HCT116 (cell line): ENCODE data around the gene MRPS2. TPM values are rescaled to one million over a fixed set of nuclear protein-coding genes. Genes with fewer than 3 reads are reported as not detected.

Source experiments
- ATAC-seq: fragments of 200-7000 bp; cut with Tn5 transposase; 2 replicates; pipeline ENCODE4 v1.9.1; 2020; ENCODE audit warnings: mild to moderate bottlenecking, moderate library complexity
- BruUV-seq: library from RNA; stranded (reverse); fragments of 400-500 nt; replicated peaks from 2 replicates; lab custom pipeline; 2021; lab: Mats Ljungman, UMichigan
- CTCF ChIA-PET: fragments of 300-600 bp; sonication (Branson Sonifier 250); formaldehyde crosslinking; loops from one replicate; lab custom pipeline; 2021; ENCODE audit warnings: antibody characterized with exemption; lab: Charles Lee
- POLR2A ChIA-PET: fragments of 300-600, 350-600 bp; sonication (Branson Sonifier 250); formaldehyde crosslinking; loops from one replicate; lab custom pipeline; 2021; ENCODE audit warnings: antibody characterized with exemption; lab: Charles Lee
- RAD21 ChIA-PET, 2 experiments: fragments of 300-600 bp; sonication (Branson Sonifier 250); formaldehyde crosslinking; loops; one replicate each; lab custom pipeline; 2023; ENCODE audit warnings: low total read pairs in 2 of 2; ENCODE audit not compliant: uncharacterized antibody in 2 of 2, unreplicated experiment in 2 of 2, low non-redundant PET in 1 of 2; lab: Charles Lee
- DNase-seq: peaks from one replicate; pipeline ENCODE4 v3.0.0-alpha.2; 2010; ENCODE audit warnings: low read depth, low spot score
- H2AFZ ChIP-seq: fragments of 200-600 bp; shearing (Covaris generic), sonication (generic); 2 replicates; pipeline ENCODE4 v1.6.1; 2017; ENCODE audit warnings: low read depth, mixed run types, mixed read lengths, antibody characterized with exemption, low read length; ENCODE audit not compliant: poor library complexity, severe bottlenecking
- H3K27ac ChIP-seq: 2 replicates; pipeline ENCODE4 v1.5.1; 2012; ENCODE audit warnings: low read depth, low read length
- H3K27me3 ChIP-seq: fragments of 200-600 bp; sonication (generic); 2 replicates; pipeline ENCODE4 v1.6.1; 2016; ENCODE audit warnings: mixed run types, low read length, mixed read lengths; ENCODE audit not compliant: insufficient read depth
- H3K36me3 ChIP-seq, 2 experiments: fragments of 200-500 bp in 1 of 2; fragments of 200-600 bp in 1 of 2; sonication (Bioruptor generic) in 1 of 2; sonication (generic) in 1 of 2; 2 replicates each; pipeline versions ENCODE4 v1.5.1 to v1.6.1; 2014 to 2016; ENCODE audit warnings: low read length in 2 of 2, inconsistent platforms in 1 of 2, mixed read lengths in 1 of 2, mixed run types in 1 of 2; ENCODE audit not compliant: insufficient read depth in 2 of 2, control insufficient read depth in 1 of 2
- H3K4me1 ChIP-seq, 2 experiments: fragments of 200-600 bp in 1 of 2; sonication (generic) in 1 of 2; 2 replicates each; pipeline versions ENCODE4 v1.5.1 to v1.6.1; 2012 to 2017; ENCODE audit warnings: low read length in 2 of 2, inconsistent platforms in 1 of 2, mild to moderate bottlenecking in 1 of 2, mixed read lengths in 1 of 2, mixed run types in 1 of 2, moderate library complexity in 1 of 2; ENCODE audit not compliant: insufficient read depth in 2 of 2, control insufficient read depth in 1 of 2
- H3K4me2 ChIP-seq: fragments of 200-600 bp; sonication (generic); 2 replicates; pipeline ENCODE4 v1.6.1; 2017; ENCODE audit warnings: mixed run types, low read length, mixed read lengths
- H3K4me3 ChIP-seq, 2 experiments: fragments of 200-600 bp in 1 of 2; sonication (generic) in 1 of 2; replicated peaks in 1 of 2; 2 replicates each; pipeline ENCODE4 v1.5.1; 2011 to 2016; ENCODE audit warnings: low read length in 2 of 2, control low read depth in 1 of 2, low read depth in 1 of 2, mild to moderate bottlenecking in 1 of 2, mixed read lengths in 1 of 2, mixed run types in 1 of 2
- H3K79me2 ChIP-seq: fragments of 200-600 bp; sonication (generic); 2 replicates; pipeline ENCODE4 v1.6.1; 2017; ENCODE audit warnings: mild to moderate bottlenecking, mixed run types, low read length, moderate library complexity, mixed read lengths; ENCODE audit not compliant: insufficient read depth
- H3K9ac ChIP-seq: fragments of 200-600 bp; sonication (generic); 2 replicates; pipeline ENCODE4 v1.6.1; 2016; ENCODE audit warnings: low read length, mixed read lengths
- H3K9me2 ChIP-seq: fragments of 200-600 bp; sonication (generic), shearing (Covaris generic); 2 replicates; pipeline ENCODE4 v1.6.1; 2017; ENCODE audit warnings: mixed run types, mild to moderate bottlenecking, moderate library complexity; ENCODE audit not compliant: insufficient read depth
- H3K9me3 ChIP-seq, 2 experiments: fragments of 200-500 bp in 1 of 2; fragments of 200-600 bp in 1 of 2; sonication (Bioruptor generic) in 1 of 2; sonication (generic) in 1 of 2; 2 replicates each; pipeline ENCODE4 v1.6.1; 2014 to 2017; ENCODE audit warnings: low read length in 2 of 2, mixed read lengths in 2 of 2, inconsistent platforms in 1 of 2, low read depth in 1 of 2, mild to moderate bottlenecking in 1 of 2, mixed run types in 1 of 2, moderate library complexity in 1 of 2; ENCODE audit not compliant: control insufficient read depth in 1 of 2, insufficient read depth in 1 of 2
- H4K20me1 ChIP-seq: fragments of 200-600 bp; sonication (generic), shearing (Covaris generic); 2 replicates; pipeline ENCODE4 v1.6.1; 2017; ENCODE audit warnings: mixed run types, mild to moderate bottlenecking, moderate library complexity; ENCODE audit not compliant: insufficient read depth
- ATF3 ChIP-seq: IDR thresholded peaks from 2 replicates; pipeline ENCODE4 v1.6.1; 2012
- CEBPB ChIP-seq: IDR thresholded peaks from 2 replicates; pipeline ENCODE4 v1.6.1; 2012; ENCODE audit warnings: low read depth
- CTCF ChIP-seq, 3 experiments: fragments of 200-600 bp in 1 of 3; sonication (generic) in 1 of 3; IDR thresholded peaks in 2 of 3; conservative IDR thresholded peaks in 1 of 3; 2 replicates each; pipeline ENCODE4 v1.5.1; 2012 to 2017; ENCODE audit warnings: low read depth in 2 of 3, low read length in 2 of 3, antibody characterized with exemption in 1 of 3, borderline replicate concordance in 1 of 3, control low read depth in 1 of 3, mild to moderate bottlenecking in 1 of 3, mixed read lengths in 1 of 3, mixed run types in 1 of 3, moderate library complexity in 1 of 3; ENCODE audit not compliant: insufficient read depth in 1 of 3
- EGR1 ChIP-seq: IDR thresholded peaks from 2 replicates; pipeline ENCODE4 v1.6.1; 2012; ENCODE audit warnings: low read depth
- ELF1 ChIP-seq: IDR thresholded peaks from 2 replicates; pipeline ENCODE4 v1.6.1; 2012; ENCODE audit warnings: low read depth, borderline replicate concordance
- EZH2 ChIP-seq: fragments of 200-600 bp; sonication (generic); IDR thresholded peaks from 2 replicates; pipeline ENCODE4 v1.6.1; 2017; ENCODE audit warnings: antibody characterized with exemption, mixed run types
- EZH2phosphoT487 ChIP-seq: fragments of 200-600 bp; IDR thresholded peaks from 2 replicates; pipeline ENCODE4 v1.6.1; 2018; ENCODE audit warnings: antibody characterized with exemption, borderline replicate concordance
- FOSL1 ChIP-seq: IDR thresholded peaks from 2 replicates; pipeline ENCODE4 v1.6.1; 2012; ENCODE audit warnings: low read depth
- MAX ChIP-seq: IDR thresholded peaks from 2 replicates; pipeline ENCODE4 v1.6.1; 2012
- POLR2AphosphoS5 ChIP-seq: IDR thresholded peaks from 2 replicates; pipeline ENCODE4 v1.6.1; 2011; ENCODE audit warnings: mild to moderate bottlenecking, low read depth, low read length, moderate library complexity
- RAD21 ChIP-seq: IDR thresholded peaks from 2 replicates; pipeline ENCODE4 v1.6.1; 2012; ENCODE audit warnings: low read depth, mild to moderate bottlenecking
- SIN3A ChIP-seq: IDR thresholded peaks from 2 replicates; pipeline ENCODE4 v1.6.1; 2012; ENCODE audit warnings: low read depth
- SP1 ChIP-seq: IDR thresholded peaks from 2 replicates; pipeline ENCODE4 v1.6.1; 2012; ENCODE audit warnings: low read depth
- SRF ChIP-seq: IDR thresholded peaks from 2 replicates; pipeline ENCODE4 v1.6.1; 2012; ENCODE audit warnings: low read depth
- TCF7L2 ChIP-seq: IDR thresholded peaks from 2 replicates; pipeline ENCODE4 v1.7.0; 2011; ENCODE audit warnings: borderline replicate concordance, inconsistent platforms; ENCODE audit not compliant: insufficient read depth, insufficient read length; ENCODE audit errors: extremely low read depth
- YY1 ChIP-seq: IDR thresholded peaks from 2 replicates; pipeline ENCODE4 v1.6.1; 2011; ENCODE audit warnings: low read length, low read depth, moderate library complexity, mild to moderate bottlenecking; ENCODE audit not compliant: insufficient replicate concordance; ENCODE audit errors: extremely low read depth
- ZBTB33 ChIP-seq: IDR thresholded peaks from 2 replicates; pipeline ENCODE4 v1.6.1; 2011; ENCODE audit warnings: mild to moderate bottlenecking, low read length, moderate library complexity; ENCODE audit not compliant: insufficient replicate concordance; ENCODE audit errors: extremely low read depth
- ZFX ChIP-seq: fragments of 450-650 bp; IDR thresholded peaks from 2 replicates; pipeline ENCODE4 v1.6.1; 2017
- ZNF274 ChIP-seq: fragments of 200-500 bp; sonication (Bioruptor generic); IDR thresholded peaks from 2 replicates; pipeline ENCODE4 v1.6.1; 2014; ENCODE audit warnings: mild to moderate bottlenecking, low read depth, low read length, inconsistent platforms
- intact Hi-C: fragments of 100-400 bp; cut with micrococcal nuclease; formaldehyde crosslinking; loops from 2 replicates; pipeline ENCODE4 v1.10.0; 2022
- total RNA-seq: library from RNA; stranded (reverse); gene quantifications from one replicate; pipeline ENCODE4 v1.2.1, GENCODE V29; 2021; ENCODE audit not compliant: unreplicated experiment

Gene MRPS2
- total RNA-seq, 1 experiment from 2014 or later: 85.1 TPM

- DNase-seq (no peak), ATAC-seq (no peak)
- RAD21 ChIA-PET: no interaction called here
- Histone ChIP-seq H3K4me1 (peaks cover 7 to 22% of the 10 kb centered on the region in 2 experiments; a peak in 3 of 4 replicates), H3K36me3 (peaks cover 4 to 31% of the 10 kb centered on the region in 2 experiments; a peak in 3 of 4 replicates), H3K27ac (no peak overlapping the region), H3K9me3 (no peaks in the 10 kb centered on the region), H3K4me2 (no peak overlapping the region), H3K9ac (no peak overlapping the region), H3K4me3 (no peak overlapping the region), H3K79me2 (peaks cover 19% of the 10 kb centered on the region), H2AFZ (no peak overlapping the region), H4K20me1 (no peaks in the 10 kb centered on the region), H3K9me2 (no peaks in the 10 kb centered on the region), H3K27me3 (no peaks in the 10 kb centered on the region)
- POLR2A ChIA-PET: no interaction called here
- CTCF ChIA-PET: interaction anchor here (1.4 kb wide), 1 partner anchor 10 kb away, joined by 3 read pairs; no protein-coding TSS in a partner anchor
- no peak for TF ChIP-seq EZH2
- TF ChIP-seq EGR1: no peak
- no peak for TF ChIP-seq POLR2AphosphoS5
- no peak for TF ChIP-seq TCF7L2
- no peak for TF ChIP-seq MAX
- no peak for TF ChIP-seq ZBTB33
- TF ChIP-seq SIN3A: no peak
- TF ChIP-seq RAD21: no peak
- no peak for TF ChIP-seq ATF3
- TF ChIP-seq CTCF (IDR thresholded peaks at IDR 0.05 in 2 of 3, conservative IDR thresholded peaks at IDR 0.05 in 1 of 3; ENCODE audit: borderline replicate concordance in 1 of 3, insufficient read depth in 1 of 3, low read depth in 2 of 3, low read length in 2 of 3): no peak
- no peak for TF ChIP-seq ZNF274
- no peak for TF ChIP-seq YY1
- TF ChIP-seq SRF: no peak
- no peak for TF ChIP-seq FOSL1
- TF ChIP-seq SP1: no peak
- no peak for TF ChIP-seq CEBPB
- TF ChIP-seq ZFX: no peak
- no peak for TF ChIP-seq ELF1
- TF ChIP-seq EZH2phosphoT487: no peak
- no TSS peak for BruUV-seq
- intact Hi-C loops: no loop called here
These were observed 15.1 kb upstream of the MRPS2 start for GRCh38 chr9:135485385-135485784.
